GM12874 (cell line): Measurements from ENCODE around the gene ANAPC2.

Source experiments
- CTCF ChIP-seq: IDR thresholded peaks from 2 replicates; pipeline ENCODE4 v1.5.1; 2011; ENCODE audit warnings: low read depth, mild to moderate bottlenecking, control low read depth, low read length, moderate library complexity; ENCODE audit not compliant: insufficient read depth

The ANAPC2 gene

GRCh38 chr9:137224830-137225694 is 36.7 kb upstream of the ANAPC2 start, which contains the start of gene CYSRT1:
CYSRT1 (plus strand) TSS chr9:137225174; CDS start chr9:137225622, 448 bp downstream.
- TF ChIP-seq CTCF, result no peak

DNA sequence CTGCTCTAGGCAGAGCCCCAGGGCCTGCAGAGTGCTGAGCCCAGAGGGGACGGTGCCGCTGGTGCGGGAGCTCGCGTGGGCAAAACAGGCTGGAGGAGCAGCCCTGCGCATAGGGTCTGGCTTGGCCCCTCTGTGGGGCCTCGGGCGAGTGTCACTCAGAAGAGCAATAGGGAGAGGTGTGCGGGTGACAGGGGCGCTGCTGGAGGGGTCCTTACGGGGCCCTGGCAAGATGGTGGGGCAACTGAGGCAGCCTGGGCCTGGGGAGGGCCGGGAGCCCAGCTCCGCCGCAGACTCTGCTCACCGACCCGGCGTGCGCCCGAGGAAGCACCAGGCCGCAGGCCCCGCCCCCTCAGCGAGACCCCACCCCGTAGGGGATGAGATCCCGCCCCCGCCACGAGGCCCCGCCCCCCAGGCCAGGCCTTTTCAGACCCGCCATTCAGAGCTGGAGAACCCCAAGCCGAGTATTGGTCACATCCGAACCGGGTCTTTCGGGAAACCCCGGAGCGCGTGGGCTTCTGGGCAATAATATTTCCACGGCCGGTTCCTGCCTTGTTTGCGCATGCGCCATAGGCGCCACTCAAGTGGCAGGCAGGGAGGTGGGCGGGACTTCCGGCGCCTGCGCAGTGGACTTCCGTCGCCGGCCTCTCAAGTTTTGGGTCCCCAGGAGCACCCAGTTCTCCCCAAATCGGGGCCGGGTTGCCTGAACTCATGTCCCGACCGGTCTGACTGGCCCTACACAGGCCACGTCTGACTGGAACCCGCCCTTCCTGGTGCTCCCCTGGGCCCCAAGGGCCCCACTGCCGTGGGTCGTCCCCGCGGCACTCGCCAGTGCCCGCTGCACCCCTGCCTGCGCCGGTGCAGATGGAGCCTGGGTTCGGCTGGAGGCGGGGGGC is 35.0 kb upstream of the ANAPC2 start:
- no peak for TF ChIP-seq CTCF

GRCh38 chr9:137222190-137223077 is 34.1 kb upstream of the ANAPC2 start, which contains the start of gene RNF208:
RNF208 (minus strand) TSS chr9:137222240; CDS start chr9:137221212, 1,028 bp downstream.
- no peak for TF ChIP-seq CTCF

- TF ChIP-seq CTCF, result no peak
Observed at GRCh38 chr9:137221506-137222111, 33.2 kb upstream of the ANAPC2 start.

GRCh38 chr9:137221095-137221505 is 32.7 kb upstream of the ANAPC2 start:
- no peak for TF ChIP-seq CTCF

DNA sequence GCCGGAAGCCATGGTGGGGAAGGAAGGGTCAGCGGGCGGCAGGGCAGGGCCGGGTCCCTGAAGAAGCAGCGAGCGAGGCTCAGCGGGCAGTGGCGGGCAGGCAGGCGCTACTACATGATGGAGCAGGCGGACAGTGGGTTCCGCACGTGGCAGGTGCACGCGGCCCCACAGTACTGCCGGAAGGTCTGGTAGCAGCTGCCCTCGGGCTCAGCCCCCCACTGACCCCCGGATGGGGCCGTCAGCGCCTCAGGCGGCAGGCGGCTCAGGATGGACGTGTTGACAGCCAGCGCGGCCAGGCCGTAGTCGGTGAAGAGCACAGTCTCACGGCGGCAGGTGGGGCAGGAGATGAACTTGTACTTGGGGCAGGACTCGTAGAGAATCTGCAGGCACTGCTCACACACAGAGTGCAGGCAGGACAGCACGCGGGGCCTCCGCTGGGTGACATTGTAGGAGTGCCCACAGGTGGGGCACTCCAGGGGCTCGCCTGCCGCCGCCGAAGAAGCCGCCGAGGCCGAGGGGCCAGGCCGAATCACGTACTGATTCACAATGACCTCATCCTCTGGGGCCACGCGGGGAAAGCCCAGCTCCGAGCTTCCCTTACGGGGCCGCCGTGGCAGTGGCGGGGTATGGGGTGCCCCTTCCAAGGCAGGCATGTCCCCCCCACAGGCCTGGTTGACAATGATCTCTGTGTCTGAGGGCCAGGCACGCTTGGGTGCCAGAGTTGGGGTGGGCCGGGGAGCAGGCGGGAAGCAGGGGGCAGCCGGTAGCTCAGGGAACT is 32.1 kb upstream of the ANAPC2 start:
- no peak for TF ChIP-seq CTCF
